HG03558 (cell line): ENCODE results near the gene SLC39A3.

ENCODE experiments used
- ATAC-seq: cut with Tn5 transposase; IDR thresholded peaks from one replicate; pipeline ENCODE4 v1.9.1; 2021; ENCODE audit warnings: moderate number of reproducible peaks; ENCODE audit not compliant: unreplicated experiment; ENCODE audit errors: extremely low read depth

Gene SLC39A3, protein sequence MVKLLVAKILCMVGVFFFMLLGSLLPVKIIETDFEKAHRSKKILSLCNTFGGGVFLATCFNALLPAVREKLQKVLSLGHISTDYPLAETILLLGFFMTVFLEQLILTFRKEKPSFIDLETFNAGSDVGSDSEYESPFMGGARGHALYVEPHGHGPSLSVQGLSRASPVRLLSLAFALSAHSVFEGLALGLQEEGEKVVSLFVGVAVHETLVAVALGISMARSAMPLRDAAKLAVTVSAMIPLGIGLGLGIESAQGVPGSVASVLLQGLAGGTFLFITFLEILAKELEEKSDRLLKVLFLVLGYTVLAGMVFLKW

DNA sequence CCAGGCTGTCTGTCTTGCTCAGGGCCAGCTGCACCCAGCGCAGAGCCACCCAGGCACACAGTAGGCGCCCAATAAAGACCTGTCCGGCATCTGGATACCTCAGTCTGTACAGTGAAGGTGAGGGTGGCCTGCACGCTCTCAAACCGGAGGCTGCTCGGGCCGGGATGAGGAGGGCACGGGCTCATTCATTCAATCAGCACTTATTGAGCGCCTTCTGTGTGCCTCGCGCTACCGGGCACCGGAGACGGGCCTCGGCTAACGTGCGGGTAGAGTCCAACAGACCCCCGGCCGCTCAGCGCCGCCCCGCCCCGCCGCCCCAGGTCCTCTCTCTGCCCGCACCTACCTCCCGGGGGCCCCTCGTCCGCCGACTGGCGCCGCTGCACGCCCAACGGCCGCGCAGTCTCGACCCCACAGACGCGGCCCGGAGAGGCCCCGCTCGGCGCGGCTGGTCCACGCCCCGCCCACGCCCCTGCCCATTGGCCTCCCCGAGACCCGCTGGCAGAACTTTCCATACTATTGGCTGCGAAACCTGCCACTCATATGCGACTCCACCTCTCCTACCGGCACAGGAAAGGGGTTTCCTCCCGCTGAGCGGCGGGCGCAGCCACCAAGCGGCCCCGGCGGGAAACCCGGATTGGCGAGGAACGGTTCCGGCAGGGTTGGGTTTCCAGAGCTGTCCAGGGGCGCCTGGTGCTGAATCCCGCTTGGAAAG lies at the start of gene SLC39A3:
TSS of gene SLC39A3 (minus strand) at position 416 of the 712 bp plus-strand sequence. CDS start 2,760 bp downstream, outside the sequence.
- no peak for ATAC-seq

DNA sequence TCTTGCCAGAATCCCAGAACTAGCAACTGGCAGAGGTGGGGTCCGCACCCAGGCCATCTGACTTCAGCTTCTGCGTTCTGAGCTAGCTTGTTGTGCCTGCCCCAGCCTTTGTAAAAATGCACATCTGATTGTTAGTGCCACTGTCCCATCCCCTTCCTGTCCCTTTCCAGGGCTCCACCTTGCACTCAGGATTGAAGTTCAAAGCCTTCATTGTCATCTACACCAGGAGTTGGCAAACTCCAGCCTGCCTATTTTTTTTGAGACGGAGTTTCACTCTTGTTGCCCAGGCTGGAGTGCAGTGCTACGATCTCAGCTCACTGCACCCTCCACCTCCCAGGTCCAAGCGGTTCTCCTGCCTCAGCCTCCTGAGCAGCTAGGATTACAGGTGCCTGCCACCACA lies 48.4 kb upstream of the SLC39A3 start:
- no peak for ATAC-seq

DNA sequence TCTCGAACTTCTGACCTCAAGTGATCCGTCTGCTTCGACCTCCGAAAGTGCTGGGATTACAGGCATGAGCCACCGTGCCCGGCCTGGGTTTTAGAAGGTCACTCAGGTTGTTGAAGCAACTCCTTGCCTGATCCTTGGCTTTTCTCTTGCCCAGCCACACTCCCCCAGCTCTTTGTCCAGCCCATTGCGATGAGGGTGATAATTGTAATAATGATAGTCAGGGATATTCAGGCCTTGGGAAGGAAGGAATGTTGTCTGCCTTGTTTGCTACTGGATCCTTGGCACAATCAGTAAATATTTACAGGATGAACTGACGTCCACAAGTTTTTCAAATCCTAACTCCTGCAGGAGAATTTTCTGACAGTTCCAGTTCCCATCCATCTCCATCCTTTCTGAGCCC lies 47.3 kb upstream of the SLC39A3 start:
- no peak for ATAC-seq

DNA sequence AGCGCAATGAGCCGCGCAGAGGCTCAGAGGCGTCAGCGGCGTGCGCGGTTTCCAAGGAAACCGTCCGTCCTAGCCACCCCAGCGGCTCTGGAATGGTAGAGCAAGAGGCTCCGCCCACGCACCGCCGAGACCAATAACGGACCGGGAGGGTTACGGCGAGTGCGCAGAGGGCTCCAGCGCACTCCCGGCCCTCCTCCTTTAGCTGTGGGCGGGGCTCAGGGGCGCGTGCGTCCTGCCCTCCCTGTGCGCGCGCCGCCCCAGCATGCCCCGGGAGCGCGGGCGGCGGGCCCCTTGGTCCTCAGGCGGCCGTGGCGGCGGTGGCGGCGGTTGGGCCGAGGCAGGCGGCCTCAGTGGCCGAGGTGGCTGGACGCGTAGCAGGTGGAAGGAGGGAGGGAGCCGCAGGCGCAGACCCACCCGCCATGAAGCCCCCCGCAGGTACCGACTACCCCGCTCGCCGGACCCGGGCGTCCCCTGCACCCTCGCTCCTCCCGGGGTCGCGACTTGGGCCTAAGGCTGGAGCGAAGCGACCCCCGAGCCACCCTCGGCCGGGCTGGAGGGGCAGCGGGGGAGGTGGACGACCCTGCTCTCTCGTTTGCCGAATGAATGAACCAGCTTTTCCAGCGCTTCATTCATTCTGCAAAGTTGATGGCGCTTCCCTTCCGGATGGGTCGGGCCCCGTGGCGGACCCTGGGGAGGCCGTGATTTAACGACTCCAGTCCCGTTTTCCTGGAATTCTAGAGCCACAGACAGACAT lies 45.6 kb upstream of the SLC39A3 start, which contains the start of gene THOP1:
TSS of gene THOP1 (plus strand) at position 260 of the 754 bp plus-strand sequence. CDS start at position 420, 160 bp downstream.
- ATAC-seq, result peak; percentile 52

DNA sequence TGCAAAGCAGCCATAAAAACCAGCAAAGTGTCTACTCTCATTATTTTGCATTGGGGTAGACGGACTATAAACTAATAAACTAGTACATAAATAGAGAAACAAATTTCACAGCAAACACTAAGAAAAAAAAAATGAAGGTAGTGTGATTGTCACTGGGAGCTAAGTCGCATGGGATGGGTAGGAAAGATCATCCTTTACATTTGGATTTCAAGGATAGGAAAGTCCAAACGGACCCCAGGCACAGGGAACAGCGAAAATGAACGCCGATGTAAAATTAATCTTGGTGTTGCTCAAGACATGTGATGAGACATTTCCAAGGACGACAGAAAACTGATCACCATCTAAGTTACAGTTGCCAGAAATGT lies 43.9 kb upstream of the SLC39A3 start:
- ATAC-seq, result no peak

DNA sequence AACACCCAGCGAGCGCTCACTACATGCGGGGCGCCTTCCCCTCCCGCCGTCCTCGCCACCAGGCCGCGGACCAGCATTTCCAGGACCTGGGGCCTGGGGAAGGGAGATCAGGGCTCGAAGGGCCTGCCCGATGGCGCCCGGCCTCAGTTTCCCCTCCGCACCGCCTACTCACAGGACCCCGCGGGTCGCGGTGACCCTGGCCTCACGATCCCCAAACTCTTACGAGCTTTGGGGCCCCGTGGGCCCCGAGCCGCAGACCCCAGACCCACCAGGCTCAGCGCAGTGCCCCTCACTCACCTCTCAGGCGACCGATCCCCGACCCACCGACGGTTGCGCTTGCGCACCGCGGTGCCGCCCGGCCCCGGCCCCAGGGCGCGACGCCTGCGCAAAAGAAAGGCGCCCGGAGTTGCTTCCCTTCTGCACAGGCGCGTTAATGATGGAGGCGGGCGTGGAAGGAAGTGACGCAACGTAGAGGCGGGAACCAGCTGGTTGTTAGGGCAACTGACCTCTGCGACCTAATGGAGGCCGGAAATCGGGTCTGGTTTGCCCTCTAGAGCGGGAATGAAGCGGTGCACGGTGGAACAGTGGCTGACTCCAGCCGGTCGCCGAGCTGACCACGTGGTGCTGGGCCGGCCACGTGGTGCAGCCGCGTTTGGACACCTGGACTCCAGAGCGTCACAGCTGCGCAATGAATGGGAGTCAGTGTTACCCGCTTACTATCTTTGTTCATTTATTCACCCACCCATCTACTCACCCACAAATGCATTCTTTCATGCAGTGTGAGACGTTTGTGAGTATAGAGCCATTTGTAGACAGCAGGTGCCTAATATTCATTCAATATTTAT lies 43.3 kb upstream of the SLC39A3 start, which contains the start of gene SGTA:
TSS of gene SGTA (minus strand) at position 338 of the 845 bp plus-strand sequence. CDS start 14,205 bp downstream, outside the sequence.
- peak; percentile 48 for ATAC-seq

- no peak for ATAC-seq
These were observed 42.6 kb upstream of the SLC39A3 start for GRCh38 chr19:2782329-2782935.

DNA sequence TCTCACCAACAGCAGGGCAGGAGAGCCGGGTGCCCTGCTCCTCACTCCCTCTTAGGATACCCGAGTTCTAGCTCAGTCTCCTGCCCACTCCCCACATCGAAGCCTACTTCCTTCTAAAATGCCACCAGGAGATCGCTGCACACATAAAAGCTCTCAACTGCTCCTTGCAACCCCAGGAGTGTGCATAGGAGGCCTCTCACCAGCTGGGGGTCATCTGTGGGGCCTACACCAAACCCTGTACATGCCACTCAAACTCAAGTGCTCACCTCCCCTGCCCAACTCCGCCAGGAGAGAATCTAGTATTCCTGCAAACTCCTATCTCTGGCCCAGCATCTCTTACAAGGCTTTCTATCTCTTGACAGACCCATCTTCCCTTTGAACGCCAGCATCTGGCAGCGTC lies 40.5 kb upstream of the SLC39A3 start:
- ATAC-seq, result no peak

DNA sequence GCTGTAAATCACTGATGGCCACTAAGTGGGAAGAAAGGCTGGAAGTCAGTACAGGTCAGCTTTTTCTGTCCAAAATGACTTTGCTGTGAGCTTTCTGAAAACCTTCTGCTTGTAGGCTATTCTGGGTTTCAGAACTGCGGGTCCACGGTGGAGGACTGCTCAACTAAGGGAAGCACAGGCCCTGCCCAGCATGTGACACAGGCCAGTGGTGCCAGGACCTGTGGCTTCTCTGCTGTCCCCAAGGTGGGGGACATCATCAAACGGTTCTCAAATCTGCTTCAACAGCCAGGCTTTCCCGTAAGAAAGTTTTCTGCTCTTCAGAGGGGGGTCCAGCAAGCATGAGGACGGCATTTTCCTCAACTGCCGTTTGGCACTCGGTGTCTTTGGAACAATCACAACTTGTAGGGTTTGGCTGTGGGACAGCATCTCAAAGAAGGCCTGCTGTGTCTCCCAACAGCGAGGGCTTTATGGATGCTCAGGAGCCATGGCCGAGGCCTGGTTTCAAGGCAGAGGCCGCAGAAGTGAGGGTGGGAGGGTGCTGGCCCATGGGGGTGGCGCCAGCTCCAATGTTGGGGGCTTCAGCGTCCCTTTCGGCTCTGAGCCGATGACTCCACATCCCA lies 39.4 kb upstream of the SLC39A3 start:
- ATAC-seq, result no peak

DNA sequence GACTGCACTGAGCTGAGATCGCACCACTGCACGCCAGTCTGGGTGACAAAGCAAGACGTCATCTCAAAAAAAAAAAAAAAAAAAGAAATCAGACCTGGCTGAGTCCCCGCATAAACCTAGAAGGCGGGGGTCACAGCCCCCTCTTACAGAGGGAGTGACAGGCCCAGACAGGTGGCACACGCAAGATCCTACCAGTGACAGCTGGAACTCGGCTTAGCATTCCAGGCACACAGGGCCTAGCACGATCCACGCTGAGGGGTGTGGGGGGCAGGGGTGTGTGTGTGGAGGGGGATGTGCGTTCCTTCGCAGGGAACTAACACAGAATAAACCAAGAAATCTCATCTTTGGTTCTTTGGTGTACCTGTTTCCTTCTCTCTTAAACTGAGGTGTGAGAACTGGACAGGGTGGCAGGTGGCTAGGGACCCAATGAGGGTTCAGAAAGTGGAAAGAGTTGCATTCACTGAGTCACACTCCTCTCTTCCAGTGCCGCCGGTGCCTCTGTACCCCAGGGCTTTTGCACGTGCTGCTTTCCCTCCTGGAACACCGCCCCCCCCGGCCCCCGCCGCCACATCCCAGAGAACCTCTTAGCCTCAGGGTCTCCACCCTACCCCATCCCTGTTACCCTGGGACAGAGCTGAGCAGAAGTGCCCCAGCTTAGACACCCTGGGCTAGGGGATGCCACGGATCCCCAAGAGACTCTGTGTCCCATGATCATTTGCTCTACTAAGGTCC lies 38.3 kb upstream of the SLC39A3 start:
- ATAC-seq, result no peak

- no peak for ATAC-seq
These were observed 36.0 kb upstream of the SLC39A3 start for GRCh38 chr19:2775556-2776430.

DNA sequence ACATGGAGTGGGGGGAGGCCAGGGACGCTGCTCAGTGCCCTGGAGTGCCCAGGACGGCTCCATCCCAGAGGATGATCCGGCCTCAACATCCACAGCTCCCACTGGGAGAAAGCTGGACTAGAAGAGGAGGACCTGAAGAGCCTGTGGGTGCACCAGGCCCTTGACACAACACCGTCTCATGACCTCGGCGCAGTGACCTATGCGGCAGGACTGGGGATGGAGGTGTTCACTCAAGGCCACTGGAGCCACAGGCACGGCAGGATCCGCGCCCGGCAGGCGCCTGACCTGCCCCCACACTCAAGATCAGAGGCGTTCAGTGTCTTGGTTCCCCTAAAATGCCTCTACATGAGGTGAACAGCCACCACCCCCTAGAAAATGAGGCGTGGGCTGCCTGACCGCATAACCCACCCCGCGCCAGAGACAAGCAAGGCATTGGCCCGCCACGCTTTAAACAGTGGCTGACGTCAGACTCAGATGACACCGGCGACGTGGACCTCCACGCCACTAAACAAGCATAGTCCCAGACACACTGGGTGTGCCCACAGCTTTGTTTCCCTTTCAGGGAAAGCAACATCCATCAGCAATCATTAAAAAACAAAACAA lies 35.2 kb upstream of the SLC39A3 start:
- no peak for ATAC-seq

- no peak for ATAC-seq
These were observed 34.4 kb upstream of the SLC39A3 start for GRCh38 chr19:2774083-2774679.

- ATAC-seq, result no peak
These were observed 32.2 kb upstream of the SLC39A3 start for GRCh38 chr19:2771786-2772674.

DNA sequence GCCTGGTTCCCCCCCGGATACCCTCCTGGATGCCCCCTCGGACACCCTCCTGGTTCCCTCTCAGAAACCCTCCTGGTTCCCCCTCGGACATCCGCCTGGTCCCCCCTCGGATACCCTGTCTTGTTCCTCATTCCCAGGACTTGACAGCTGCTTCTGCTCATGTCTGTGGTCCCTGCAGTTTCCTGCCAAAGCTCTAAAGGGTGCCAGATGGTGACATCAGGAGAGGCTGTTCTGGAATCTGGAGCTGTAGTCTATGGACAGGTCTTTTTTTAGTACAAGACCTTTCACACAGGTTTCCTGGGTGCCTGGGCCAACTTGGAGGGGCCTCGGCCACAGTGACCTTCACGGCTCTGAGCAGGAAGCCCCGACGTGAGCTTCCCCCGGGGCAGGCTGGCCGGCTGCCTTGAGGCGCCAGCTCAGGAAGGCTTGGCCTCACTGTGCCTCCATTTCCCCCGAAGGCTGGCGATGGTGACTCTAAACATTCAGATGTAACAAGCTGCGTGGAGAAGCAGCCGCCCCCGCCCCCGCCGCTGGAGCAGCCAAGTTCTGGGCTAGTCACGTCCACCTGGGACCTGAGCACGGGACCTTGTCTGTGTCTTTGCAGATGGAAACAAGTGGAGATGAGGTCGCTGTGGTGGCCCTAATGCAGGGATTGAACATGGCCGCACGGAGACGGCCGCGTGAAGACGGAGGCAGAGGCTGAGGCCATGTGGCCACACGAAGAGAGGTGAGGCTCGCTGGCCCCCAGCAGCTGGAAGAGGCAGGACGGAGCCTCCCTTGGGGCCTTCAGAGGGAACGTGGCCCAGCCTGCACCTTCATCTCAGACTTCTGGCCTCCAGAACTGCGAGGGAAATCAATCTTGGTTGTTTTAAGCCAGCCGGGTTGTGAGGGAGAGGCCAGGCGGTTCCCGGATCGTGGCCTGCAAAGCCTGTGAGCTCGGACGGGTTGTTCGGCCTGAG lies 30.5 kb upstream of the SLC39A3 start:
- no peak for ATAC-seq
